SU-DHL-6 (cell line): Measurements from ENCODE around the gene MAP3K2.

Experiments used
- EZH2phosphoT487 ChIP-seq: fragments of 200-600 bp; sonication (generic), shearing (Covaris generic); conservative IDR thresholded peaks from 2 replicates; pipeline ENCODE4 v1.6.1; 2018; ENCODE audit warnings: mild to moderate bottlenecking, antibody characterized with exemption, low read length, moderate library complexity, mixed read lengths
- TF ChIP-seq, protein P1 (sequence below): fragments of 200-600 bp; sonication (generic); IDR thresholded peaks from one replicate; pipeline ENCODE4 v1.5.1; 2017; ENCODE audit warnings: antibody characterized with exemption, mild to moderate bottlenecking, low read length, moderate library complexity; ENCODE audit not compliant: insufficient read depth, poor library complexity, severe bottlenecking

DNA sequence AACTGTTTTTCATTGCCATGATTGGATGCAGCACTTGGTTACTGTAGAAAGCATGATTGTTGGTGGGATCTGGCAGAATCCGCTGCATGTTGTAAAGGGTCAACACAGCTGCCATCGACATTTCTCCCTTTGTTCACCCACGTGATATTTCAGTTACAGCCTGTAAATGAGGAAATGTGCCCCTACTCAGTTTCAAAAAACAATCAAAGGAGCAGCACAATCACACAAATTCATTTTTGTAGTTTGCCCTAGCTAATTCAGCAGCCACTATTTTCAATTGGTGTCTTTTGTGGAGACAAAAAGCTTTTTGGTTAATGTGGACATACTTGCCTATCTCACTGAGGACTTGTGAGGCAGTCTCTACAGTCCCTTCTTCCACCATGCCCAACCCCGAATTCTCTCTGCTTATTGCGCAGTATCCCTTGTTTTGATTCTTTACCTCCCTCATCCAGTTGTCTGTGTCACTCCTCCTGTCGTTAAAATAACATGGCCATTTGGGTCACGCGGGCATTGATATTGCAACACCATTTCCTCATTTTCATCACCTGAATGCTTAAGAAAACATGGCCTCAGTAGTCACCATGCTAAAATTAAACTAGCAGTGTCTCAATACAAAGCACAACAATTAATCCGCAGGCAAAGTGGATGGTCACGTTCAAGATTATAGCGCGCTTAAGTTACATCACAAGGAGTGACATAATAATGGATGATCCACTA lies 24.0 kb upstream of the MAP3K2 start:
- TF ChIP-seq, protein P1, sequence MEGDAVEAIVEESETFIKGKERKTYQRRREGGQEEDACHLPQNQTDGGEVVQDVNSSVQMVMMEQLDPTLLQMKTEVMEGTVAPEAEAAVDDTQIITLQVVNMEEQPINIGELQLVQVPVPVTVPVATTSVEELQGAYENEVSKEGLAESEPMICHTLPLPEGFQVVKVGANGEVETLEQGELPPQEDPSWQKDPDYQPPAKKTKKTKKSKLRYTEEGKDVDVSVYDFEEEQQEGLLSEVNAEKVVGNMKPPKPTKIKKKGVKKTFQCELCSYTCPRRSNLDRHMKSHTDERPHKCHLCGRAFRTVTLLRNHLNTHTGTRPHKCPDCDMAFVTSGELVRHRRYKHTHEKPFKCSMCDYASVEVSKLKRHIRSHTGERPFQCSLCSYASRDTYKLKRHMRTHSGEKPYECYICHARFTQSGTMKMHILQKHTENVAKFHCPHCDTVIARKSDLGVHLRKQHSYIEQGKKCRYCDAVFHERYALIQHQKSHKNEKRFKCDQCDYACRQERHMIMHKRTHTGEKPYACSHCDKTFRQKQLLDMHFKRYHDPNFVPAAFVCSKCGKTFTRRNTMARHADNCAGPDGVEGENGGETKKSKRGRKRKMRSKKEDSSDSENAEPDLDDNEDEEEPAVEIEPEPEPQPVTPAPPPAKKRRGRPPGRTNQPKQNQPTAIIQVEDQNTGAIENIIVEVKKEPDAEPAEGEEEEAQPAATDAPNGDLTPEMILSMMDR, result no peak
- TF ChIP-seq EZH2phosphoT487, result no peak
